OCI-LY7 (cell line): Measurements from ENCODE around the gene TSPAN11.

Experiments
- EZH2phosphoT487 ChIP-seq: fragments of 200-600 bp; sonication (generic); IDR thresholded peaks from 2 replicates; pipeline ENCODE4 v1.6.1; 2018; ENCODE audit warnings: low read depth, borderline replicate concordance, mild to moderate bottlenecking, mixed run types, antibody characterized with exemption, low read length, moderate library complexity, mixed read lengths
- TF ChIP-seq, protein P1 (sequence below): fragments of 200-600 bp; sonication (generic); conservative IDR thresholded peaks from 2 replicates; pipeline ENCODE4 v1.5.1; 2014; ENCODE audit warnings: mild to moderate bottlenecking, antibody characterized with exemption, low read length, moderate library complexity, mixed read lengths

DNA sequence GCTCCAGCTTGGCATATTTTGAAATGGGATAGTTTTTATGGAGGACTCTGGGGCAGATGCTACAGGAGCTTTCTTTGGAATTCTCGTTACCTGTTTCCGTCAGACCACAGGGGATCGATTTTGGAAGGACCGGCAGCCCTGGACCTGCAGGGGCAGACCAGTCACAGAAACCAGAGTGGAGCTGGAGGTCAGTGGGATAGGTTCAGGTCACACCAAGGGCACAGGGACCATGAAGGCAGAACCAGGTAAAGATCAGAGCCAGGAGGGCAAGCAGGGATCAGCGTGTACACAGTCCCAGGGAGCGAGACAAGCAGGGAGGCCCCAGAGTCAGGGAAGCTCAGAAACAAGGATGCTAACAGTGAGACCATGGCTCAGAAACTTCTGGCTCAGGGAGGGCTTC lies 45.5 kb downstream of the TSPAN11 start:
- TF ChIP-seq, protein P1, sequence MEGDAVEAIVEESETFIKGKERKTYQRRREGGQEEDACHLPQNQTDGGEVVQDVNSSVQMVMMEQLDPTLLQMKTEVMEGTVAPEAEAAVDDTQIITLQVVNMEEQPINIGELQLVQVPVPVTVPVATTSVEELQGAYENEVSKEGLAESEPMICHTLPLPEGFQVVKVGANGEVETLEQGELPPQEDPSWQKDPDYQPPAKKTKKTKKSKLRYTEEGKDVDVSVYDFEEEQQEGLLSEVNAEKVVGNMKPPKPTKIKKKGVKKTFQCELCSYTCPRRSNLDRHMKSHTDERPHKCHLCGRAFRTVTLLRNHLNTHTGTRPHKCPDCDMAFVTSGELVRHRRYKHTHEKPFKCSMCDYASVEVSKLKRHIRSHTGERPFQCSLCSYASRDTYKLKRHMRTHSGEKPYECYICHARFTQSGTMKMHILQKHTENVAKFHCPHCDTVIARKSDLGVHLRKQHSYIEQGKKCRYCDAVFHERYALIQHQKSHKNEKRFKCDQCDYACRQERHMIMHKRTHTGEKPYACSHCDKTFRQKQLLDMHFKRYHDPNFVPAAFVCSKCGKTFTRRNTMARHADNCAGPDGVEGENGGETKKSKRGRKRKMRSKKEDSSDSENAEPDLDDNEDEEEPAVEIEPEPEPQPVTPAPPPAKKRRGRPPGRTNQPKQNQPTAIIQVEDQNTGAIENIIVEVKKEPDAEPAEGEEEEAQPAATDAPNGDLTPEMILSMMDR: no peak
- no peak for TF ChIP-seq EZH2phosphoT487
